MM.1S (cell line): Measurements from ENCODE around the gene KCNQ2.

Experiments used
- CTCF ChIP-seq: fragments of 300-600 bp; sonication (generic); IDR thresholded peaks from 2 replicates; pipeline ENCODE4 v1.5.1; 2016; ENCODE audit warnings: antibody characterized with exemption, low read length, mixed read lengths
- EZH2phosphoT487 ChIP-seq: fragments of 300-600 bp; sonication (generic); IDR thresholded peaks from 2 replicates; pipeline ENCODE4 v1.6.1; 2018; ENCODE audit warnings: antibody characterized with exemption, low read length

GRCh38 chr20:63357921-63358905 is 114.2 kb downstream of the KCNQ2 start:
- TF ChIP-seq EZH2phosphoT487 (no peak), CTCF (no peak)
